ENCODE data around the gene EML5.

- TF ChIP-seq EGR1 (IDR thresholded peaks at IDR 0.05), result no peak
- no peak for TF ChIP-seq EP300 (IDR thresholded peaks at IDR 0.05; ENCODE audit: borderline replicate concordance)
- TF ChIP-seq REST (IDR thresholded peaks at IDR 0.05; ENCODE audit: low read depth), result no peak
- TF ChIP-seq CEBPB (IDR thresholded peaks at IDR 0.05), result no peak
- no peak for TF ChIP-seq YY1 (IDR thresholded peaks at IDR 0.05; ENCODE audit: low read depth)
- TF ChIP-seq TAF1 (IDR thresholded peaks at IDR 0.05; ENCODE audit: low read depth), result no peak
- no peak for TF ChIP-seq FOXM1 (IDR thresholded peaks at IDR 0.05; ENCODE audit: borderline replicate concordance, low read depth)
- no peak for TF ChIP-seq USF1 (IDR thresholded peaks at IDR 0.05)
- no peak for TF ChIP-seq TEAD4 (IDR thresholded peaks at IDR 0.05)
- no peak for TF ChIP-seq RAD21 (IDR thresholded peaks at IDR 0.05; ENCODE audit: low read depth)
Observed at GRCh38 chr14:88791252-88791621, 1.5 kb downstream of the EML5 start.

Data from Ishikawa (cell line).